GM06990 (cell line): ENCODE results near the gene METRNL.
A peak's percentile ranks its signal among the peaks of the same experiment; 100 is the strongest.

Experiments used
- DNase-seq: peaks from one replicate; pipeline ENCODE4 v3.0.0-alpha.2; 2011; ENCODE audit not compliant: insufficient read length; ENCODE audit errors: extremely low read depth
- H3K27me3 ChIP-seq: replicated peaks from 2 replicates; pipeline ENCODE4 v1.6.0; 2011; ENCODE audit warnings: low read length; ENCODE audit not compliant: control insufficient read depth, insufficient read depth
- H3K36me3 ChIP-seq: 2 replicates; pipeline ENCODE4 v1.5.1; 2011; ENCODE audit warnings: low read length; ENCODE audit not compliant: control insufficient read depth, insufficient read depth
- H3K4me3 ChIP-seq: replicated peaks from 2 replicates; pipeline ENCODE4 v1.5.1; 2011; ENCODE audit warnings: low read depth, mild to moderate bottlenecking, control low read depth, low read length
- TF ChIP-seq, protein P1 (sequence below): IDR thresholded peaks from 2 replicates; pipeline ENCODE4 v1.5.1; 2011; ENCODE audit warnings: low read length, control low read depth, mild to moderate bottlenecking, inconsistent platforms; ENCODE audit not compliant: insufficient read depth, poor library complexity, severe bottlenecking

The METRNL gene

DNA sequence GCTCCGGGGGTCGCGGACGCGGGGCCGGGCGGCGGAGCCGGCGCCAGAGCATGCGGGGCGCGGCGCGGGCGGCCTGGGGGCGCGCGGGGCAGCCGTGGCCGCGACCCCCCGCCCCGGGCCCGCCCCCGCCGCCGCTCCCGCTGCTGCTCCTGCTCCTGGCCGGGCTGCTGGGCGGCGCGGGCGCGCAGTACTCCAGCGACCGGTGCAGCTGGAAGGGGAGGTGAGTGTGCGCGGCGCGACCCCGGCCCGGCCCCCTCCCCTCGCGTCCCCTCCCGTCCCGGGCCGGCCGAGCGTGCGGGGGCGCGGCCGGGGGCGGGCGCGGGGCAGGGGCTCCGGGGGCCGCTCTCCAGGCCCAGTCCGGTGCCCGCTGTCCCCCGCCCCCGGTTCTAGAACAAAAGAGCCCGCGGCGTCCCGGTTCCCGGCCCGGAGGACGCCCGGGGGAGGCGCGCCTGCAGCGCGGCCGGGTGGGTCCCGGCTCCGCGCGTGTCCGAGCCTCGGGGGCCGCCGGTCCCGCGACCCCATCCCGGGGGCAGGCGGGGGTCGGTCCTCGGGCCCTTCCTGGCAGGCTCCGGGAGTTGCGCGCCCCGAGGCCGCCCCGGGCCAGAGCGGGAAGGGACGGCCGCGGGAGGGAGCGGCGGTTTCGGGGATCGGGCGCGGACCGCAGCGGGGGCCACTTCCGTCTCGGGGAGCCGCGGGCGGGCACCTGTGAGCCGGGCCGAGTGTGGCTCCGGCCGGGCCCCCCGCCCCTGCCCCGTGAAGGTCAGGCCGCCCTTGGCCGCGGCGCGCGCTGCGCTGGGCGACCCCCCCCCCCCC lies 563 bp downstream of the METRNL start:
- peaks cover 5% of the 10 kb centered on the region for H3K27me3 ChIP-seq
- no peak for DNase-seq

DNA sequence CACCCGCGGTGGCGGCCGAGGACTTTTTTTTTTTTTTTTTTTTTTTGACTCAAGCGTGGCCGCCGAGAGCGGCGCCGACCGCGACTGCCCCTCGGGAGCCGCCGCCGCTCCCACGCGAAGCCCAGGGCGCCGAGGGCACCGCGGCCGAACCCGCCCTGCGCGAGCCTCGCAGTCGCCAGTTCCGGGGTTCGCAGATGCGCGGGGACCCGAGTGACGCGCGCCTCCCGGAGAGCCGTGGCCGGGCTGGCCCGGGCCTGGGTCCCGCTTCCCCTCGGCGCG lies 1.1 kb downstream of the METRNL start:
- no peak for DNase-seq
- H3K27me3 ChIP-seq: peaks cover 5% of the 10 kb centered on the region
- no peak overlapping the region; the same call in 1 of the 2 replicates for H3K4me3 ChIP-seq
- TF ChIP-seq, protein P1, sequence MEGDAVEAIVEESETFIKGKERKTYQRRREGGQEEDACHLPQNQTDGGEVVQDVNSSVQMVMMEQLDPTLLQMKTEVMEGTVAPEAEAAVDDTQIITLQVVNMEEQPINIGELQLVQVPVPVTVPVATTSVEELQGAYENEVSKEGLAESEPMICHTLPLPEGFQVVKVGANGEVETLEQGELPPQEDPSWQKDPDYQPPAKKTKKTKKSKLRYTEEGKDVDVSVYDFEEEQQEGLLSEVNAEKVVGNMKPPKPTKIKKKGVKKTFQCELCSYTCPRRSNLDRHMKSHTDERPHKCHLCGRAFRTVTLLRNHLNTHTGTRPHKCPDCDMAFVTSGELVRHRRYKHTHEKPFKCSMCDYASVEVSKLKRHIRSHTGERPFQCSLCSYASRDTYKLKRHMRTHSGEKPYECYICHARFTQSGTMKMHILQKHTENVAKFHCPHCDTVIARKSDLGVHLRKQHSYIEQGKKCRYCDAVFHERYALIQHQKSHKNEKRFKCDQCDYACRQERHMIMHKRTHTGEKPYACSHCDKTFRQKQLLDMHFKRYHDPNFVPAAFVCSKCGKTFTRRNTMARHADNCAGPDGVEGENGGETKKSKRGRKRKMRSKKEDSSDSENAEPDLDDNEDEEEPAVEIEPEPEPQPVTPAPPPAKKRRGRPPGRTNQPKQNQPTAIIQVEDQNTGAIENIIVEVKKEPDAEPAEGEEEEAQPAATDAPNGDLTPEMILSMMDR: no peak
- no peaks in the 10 kb centered on the region for H3K36me3 ChIP-seq

More for the DNA sequence above, 563 bp downstream of the METRNL start:
- TF ChIP-seq, protein P1: no peak
- Histone ChIP-seq H3K4me3 (no peak overlapping the region; the same call in 1 of the 2 replicates), H3K36me3 (no peaks in the 10 kb centered on the region)

DNA sequence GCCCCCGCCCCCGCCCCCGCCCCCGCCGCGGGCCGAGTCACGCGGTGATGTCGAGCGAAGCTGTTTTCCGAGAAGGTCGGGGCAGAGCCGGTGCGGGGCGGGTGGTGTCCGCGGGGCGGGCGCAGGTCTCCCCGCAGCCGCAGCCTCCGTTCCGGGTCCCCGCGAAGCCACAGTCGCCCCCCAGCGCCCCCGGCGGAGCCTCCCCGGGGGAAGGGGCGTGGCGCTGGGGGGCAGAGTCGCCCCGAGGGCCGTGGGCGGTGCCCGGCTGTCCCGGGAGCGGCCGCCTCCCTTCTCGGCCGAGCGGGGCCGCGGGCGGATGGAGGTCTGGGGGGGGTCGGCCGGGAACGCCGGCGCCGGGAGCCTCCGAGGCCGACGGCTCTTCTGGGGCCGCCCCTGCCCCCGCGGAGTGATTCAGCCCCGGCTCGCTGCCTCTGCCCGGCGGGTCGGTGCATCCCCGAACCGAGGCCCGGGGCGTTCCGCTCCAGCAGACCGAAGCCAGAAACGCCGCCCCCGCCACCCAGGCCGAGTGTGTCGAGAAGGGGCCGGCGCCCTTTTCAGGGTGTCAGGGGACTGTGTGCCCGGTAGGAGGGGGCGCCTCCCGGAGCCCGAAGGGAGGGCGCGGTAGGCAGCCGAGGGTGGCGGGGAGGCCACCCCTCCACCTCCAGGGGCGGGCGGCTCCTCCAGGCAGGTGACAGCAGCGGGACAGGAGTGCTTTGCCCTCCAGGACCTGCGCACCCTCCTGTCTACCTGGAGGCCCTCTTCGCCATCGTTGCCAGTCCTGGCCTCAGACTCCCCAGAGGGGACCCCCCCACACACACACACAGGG lies 1.7 kb downstream of the METRNL start:
- peak; percentile 67 for DNase-seq
- peaks cover 5% of the 10 kb centered on the region for H3K27me3 ChIP-seq
- TF ChIP-seq, protein P1: no peak
- no peaks in the 10 kb centered on the region for H3K36me3 ChIP-seq
- peak overlapping the region; percentile 5 for H3K4me3 ChIP-seq

DNA sequence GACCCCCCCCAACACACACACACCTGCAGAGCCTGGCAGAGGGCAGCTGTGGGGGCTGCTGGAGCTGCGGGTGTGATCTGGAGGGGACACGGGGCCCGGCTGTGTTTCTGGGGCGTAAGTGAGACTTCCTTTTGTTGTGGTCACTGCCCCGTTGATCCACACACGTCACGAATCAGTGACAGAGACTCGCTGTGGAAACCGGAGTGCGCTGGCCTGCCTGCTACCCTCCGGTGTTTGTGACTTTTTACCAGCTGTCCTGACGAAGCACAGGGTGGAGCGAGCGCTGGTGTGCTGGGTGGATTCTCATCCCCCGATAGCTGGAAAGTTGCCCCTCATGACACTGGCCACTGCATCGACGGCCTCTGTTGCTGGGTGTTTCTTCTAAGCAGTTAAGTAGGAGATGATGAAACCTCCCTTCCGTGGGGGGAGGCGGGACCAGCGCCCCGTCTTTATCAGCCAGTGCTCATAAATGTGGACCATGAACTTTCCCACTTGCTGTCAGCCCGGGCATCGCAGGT lies 2.3 kb downstream of the METRNL start:
- no peak for DNase-seq
- H3K27me3 ChIP-seq: peaks cover 4% of the 10 kb centered on the region
- no peak overlapping the region for H3K4me3 ChIP-seq
- TF ChIP-seq, protein P1: no peak
- no peaks in the 10 kb centered on the region for H3K36me3 ChIP-seq

DNA sequence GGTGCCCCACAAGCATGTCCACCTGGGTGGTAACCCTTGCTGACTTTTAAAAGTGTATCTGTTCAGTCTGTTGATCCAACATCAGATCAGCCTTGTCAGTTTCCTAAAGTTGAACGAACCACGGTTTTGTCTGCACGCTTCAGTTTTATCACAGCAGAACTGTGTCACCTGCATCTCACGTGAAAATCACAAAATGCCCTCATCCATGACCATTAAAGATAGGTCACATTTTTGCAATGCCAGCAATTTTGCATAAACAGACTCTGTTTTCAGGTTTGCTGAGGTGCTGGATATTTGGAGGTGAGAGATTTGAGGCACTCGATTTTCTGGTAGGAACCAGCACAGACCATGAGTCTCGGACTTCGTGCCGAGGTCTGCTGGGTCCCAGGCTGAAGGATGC lies 3.0 kb downstream of the METRNL start:
- no peaks in the 10 kb centered on the region for H3K36me3 ChIP-seq

More for the DNA sequence above, 3.0 kb downstream of the METRNL start:
- DNase-seq: no peak
- Histone ChIP-seq H3K27me3 (peaks cover 4% of the 10 kb centered on the region), H3K4me3 (no peak overlapping the region)
- TF ChIP-seq, protein P1: no peak
